ENCODE measurements around the gene DISC1. TPM values are rescaled to one million over a fixed set of nuclear protein-coding genes. Genes with fewer than 3 reads are reported as not detected.
A peak's percentile ranks its signal among the peaks of the same experiment; 100 is the strongest.

The DISC1 gene
- total and polyA plus RNA-seq, 2 experiments from 2014 or later, result 0.43 to 1.2 TPM

GRCh38 chr1:231596337-231596791, 30.2 kb upstream of the DISC1 start:
- DNase-seq, result no peak
- H3K4me2 ChIP-seq (ENCODE audit: unreplicated experiment), result no peak overlapping the region
- no peaks in the 10 kb centered on the region for H4K20me1 ChIP-seq (ENCODE audit: insufficient read depth)
- no peaks in the 10 kb centered on the region for H3K27me3 ChIP-seq (replicated peaks; ENCODE audit: insufficient read depth)
- no peaks in the 10 kb centered on the region for H3K9me3 ChIP-seq (ENCODE audit: low read depth)
- no peaks in the 10 kb centered on the region for H3K79me2 ChIP-seq (ENCODE audit: insufficient read depth)
- H3K36me3 ChIP-seq (ENCODE audit: low read depth), result no peaks in the 10 kb centered on the region
- no peak overlapping the region for H3K27ac ChIP-seq
- H3F3A ChIP-seq (ENCODE audit: insufficient read depth), result peaks cover 15% of the 10 kb centered on the region; the same call in 1 of the 2 replicates
- peaks cover 13% of the 10 kb centered on the region for H3K4me1 ChIP-seq (ENCODE audit: insufficient read depth)
- in situ Hi-C loops (cut with MboI), result no loop called here
- no peaks in the 10 kb centered on the region for H3K9me2 ChIP-seq (ENCODE audit: insufficient read depth)
- TF ChIP-seq EZH2 (IDR thresholded peaks at IDR 0.05; ENCODE audit: insufficient read depth, poor library complexity, severe bottlenecking) (no peak), EZH2phosphoT487 (IDR thresholded peaks at IDR 0.05; ENCODE audit: insufficient read depth, low read depth) (no peak)
- H2AFZ ChIP-seq, result no peak overlapping the region
- H3K9ac ChIP-seq, result no peak overlapping the region
- WGBS, 2 experiments (ENCODE audit: low coverage in 1 of 2, low lambda C conversion rate in 2 of 2, missing lambda C conversion rate in 2 of 2), result 41 to 48% methylated on average over 5 of the region's 5 CpGs
- no peak overlapping the region for H3K4me3 ChIP-seq

GRCh38 chr1:231597971-231598370, 28.6 kb upstream of the DISC1 start:
- H3K9me3 ChIP-seq (ENCODE audit: low read depth), result no peaks in the 10 kb centered on the region
- no peak overlapping the region for H3K27ac ChIP-seq
- H3K27me3 ChIP-seq (replicated peaks; ENCODE audit: insufficient read depth), result no peaks in the 10 kb centered on the region
- H3K9me2 ChIP-seq (ENCODE audit: insufficient read depth), result no peaks in the 10 kb centered on the region
- DNase-seq, result no peak
- in situ Hi-C loops (cut with MboI), result no loop called here
- WGBS, 2 experiments (ENCODE audit: low coverage in 1 of 2, low lambda C conversion rate in 2 of 2, missing lambda C conversion rate in 2 of 2), result 59 to 62% methylated on average over 1 of the region's 1 CpG
- H3K9ac ChIP-seq, result no peak overlapping the region
- no peaks in the 10 kb centered on the region for H3K36me3 ChIP-seq (ENCODE audit: low read depth)
- no peaks in the 10 kb centered on the region for H4K20me1 ChIP-seq (ENCODE audit: insufficient read depth)
- H3F3A ChIP-seq (ENCODE audit: insufficient read depth), result peaks cover 15% of the 10 kb centered on the region; the same call in 1 of the 2 replicates
- H3K79me2 ChIP-seq (ENCODE audit: insufficient read depth), result no peaks in the 10 kb centered on the region
- H3K4me3 ChIP-seq, result no peak overlapping the region
- TF ChIP-seq EZH2 (IDR thresholded peaks at IDR 0.05; ENCODE audit: insufficient read depth, poor library complexity, severe bottlenecking), result no peak
- TF ChIP-seq EZH2phosphoT487 (IDR thresholded peaks at IDR 0.05; ENCODE audit: insufficient read depth, low read depth), result no peak
- H3K4me1 ChIP-seq (ENCODE audit: insufficient read depth), result peaks cover 13% of the 10 kb centered on the region
- no peak overlapping the region for H3K4me2 ChIP-seq (ENCODE audit: unreplicated experiment)
- no peak overlapping the region for H2AFZ ChIP-seq

- Histone ChIP-seq H3K4me1 (ENCODE audit: insufficient read depth) (peaks cover 13% of the 10 kb centered on the region), H4K20me1 (ENCODE audit: insufficient read depth) (no peaks in the 10 kb centered on the region), H3K27ac (peak overlapping the region; percentile 7; the same call in 1 of the 2 replicates), H3K4me3 (no peak overlapping the region), H3K9me2 (ENCODE audit: insufficient read depth) (no peaks in the 10 kb centered on the region), H2AFZ (peak overlapping the region; percentile 50), H3K79me2 (ENCODE audit: insufficient read depth) (no peaks in the 10 kb centered on the region), H3K9ac (peak overlapping the region; percentile 20), H3K36me3 (ENCODE audit: low read depth) (no peaks in the 10 kb centered on the region), H3F3A (ENCODE audit: insufficient read depth) (peaks cover 15% of the 10 kb centered on the region; the same call in 1 of the 2 replicates), H3K4me2 (ENCODE audit: unreplicated experiment) (peak overlapping the region; percentile 60), H3K27me3 (replicated peaks; ENCODE audit: insufficient read depth) (no peaks in the 10 kb centered on the region), H3K9me3 (ENCODE audit: low read depth) (no peaks in the 10 kb centered on the region)
- 1 to 3% methylated on average over 7 of the region's 7 CpGs for WGBS, 2 experiments (ENCODE audit: low coverage in 1 of 2, low lambda C conversion rate in 2 of 2, missing lambda C conversion rate in 2 of 2)
- TF ChIP-seq EZH2phosphoT487 (IDR thresholded peaks at IDR 0.05; ENCODE audit: insufficient read depth, low read depth), result no peak
- no peak for TF ChIP-seq EZH2 (IDR thresholded peaks at IDR 0.05; ENCODE audit: insufficient read depth, poor library complexity, severe bottlenecking)
- in situ Hi-C loops (cut with MboI), result no loop called here
- DNase-seq, result peak; percentile 48
These were observed 26.1 kb upstream of the DISC1 start for GRCh38 chr1:231600458-231600976.

- DNase-seq, result no peak
- H4K20me1 ChIP-seq (ENCODE audit: insufficient read depth), result no peaks in the 10 kb centered on the region
These were observed 24.5 kb upstream of the DISC1 start for GRCh38 chr1:231601824-231602672.

More at GRCh38 chr1:231601824-231602672, 24.5 kb upstream of the DISC1 start:
- in situ Hi-C loops (cut with MboI), result no loop called here
- 82% methylated on average over 5 of the region's 5 CpGs for WGBS, 2 experiments (ENCODE audit: low coverage in 1 of 2, low lambda C conversion rate in 2 of 2, missing lambda C conversion rate in 2 of 2)
- Histone ChIP-seq H3K9ac (no peak overlapping the region), H3F3A (ENCODE audit: insufficient read depth) (peaks cover 15% of the 10 kb centered on the region; the same call in 1 of the 2 replicates), H3K4me1 (ENCODE audit: insufficient read depth) (peaks cover 13% of the 10 kb centered on the region), H3K36me3 (ENCODE audit: low read depth) (no peaks in the 10 kb centered on the region), H3K27me3 (replicated peaks; ENCODE audit: insufficient read depth) (no peaks in the 10 kb centered on the region), H3K4me2 (ENCODE audit: unreplicated experiment) (no peak overlapping the region), H3K9me2 (ENCODE audit: insufficient read depth) (no peaks in the 10 kb centered on the region), H2AFZ (no peak overlapping the region), H3K27ac (no peak overlapping the region), H3K9me3 (ENCODE audit: low read depth) (no peaks in the 10 kb centered on the region), H3K79me2 (ENCODE audit: insufficient read depth) (no peaks in the 10 kb centered on the region), H3K4me3 (no peak overlapping the region)
- TF ChIP-seq EZH2 (IDR thresholded peaks at IDR 0.05; ENCODE audit: insufficient read depth, poor library complexity, severe bottlenecking) (no peak), EZH2phosphoT487 (IDR thresholded peaks at IDR 0.05; ENCODE audit: insufficient read depth, low read depth) (no peak)

Measured in GM23248 (cell line).